PC-9 (cell line): Measurements from ENCODE around the gene PLXNA1.

ENCODE experiments used
- CTCF ChIP-seq: fragments of 200-600 bp; sonication (generic); conservative IDR thresholded peaks from 2 replicates; pipeline ENCODE4 v1.6.1; 2017; ENCODE audit warnings: mixed run types, antibody characterized with exemption, mild to moderate bottlenecking, moderate library complexity
- EZH2 ChIP-seq: fragments of 200-600 bp; sonication (generic); IDR thresholded peaks from 2 replicates; pipeline ENCODE4 v1.8.0; 2017; ENCODE audit warnings: antibody characterized with exemption, low read depth

- TF ChIP-seq CTCF (no peak), EZH2 (no peak)
Measured at GRCh38 chr3:126939733-126940132, 43.2 kb upstream of the PLXNA1 start.
